KG1 (cell line): ENCODE measurements around the gene PTPN22.

Experiments
- DNase-seq: peaks from one replicate; lab custom pipeline; 2025; lab: John Stamatoyannopoulos, UW

The PTPN22 gene

GRCh38 chr1:113802367-113803007 is 69.0 kb downstream of the PTPN22 start:
- no peak for DNase-seq

- no peak for DNase-seq
Measured at GRCh38 chr1:113800487-113800886, 71.0 kb downstream of the PTPN22 start.

- DNase-seq, result no peak
Measured at GRCh38 chr1:113797472-113797871, 74.0 kb downstream of the PTPN22 start.

GRCh38 chr1:113793878-113794834 is 77.4 kb downstream of the PTPN22 start:
- DNase-seq, result no peak

- DNase-seq, result no peak
Measured at GRCh38 chr1:113792986-113793385, 78.5 kb downstream of the PTPN22 start.

GRCh38 chr1:113792471-113792870 is 79.0 kb downstream of the PTPN22 start:
- DNase-seq, result no peak

GRCh38 chr1:113788802-113789201 is 82.7 kb downstream of the PTPN22 start:
- no peak for DNase-seq

GRCh38 chr1:113787663-113788062 is 83.8 kb downstream of the PTPN22 start:
- DNase-seq, result no peak

GRCh38 chr1:113786069-113786468 is 85.4 kb downstream of the PTPN22 start:
- no peak for DNase-seq

- DNase-seq, result no peak
Measured at GRCh38 chr1:113784104-113784779, 87.3 kb downstream of the PTPN22 start.

GRCh38 chr1:113783254-113784103 is 88.0 kb downstream of the PTPN22 start:
- DNase-seq, result peak; percentile 85

GRCh38 chr1:113782406-113782805 is 89.1 kb downstream of the PTPN22 start:
- DNase-seq, result no peak

GRCh38 chr1:113780374-113781146 is 91.0 kb downstream of the PTPN22 start:
- DNase-seq, result no peak

- DNase-seq, result no peak
Measured at GRCh38 chr1:113779542-113779941, 92.0 kb downstream of the PTPN22 start.

GRCh38 chr1:113777561-113777960 is 94.0 kb downstream of the PTPN22 start:
- no peak for DNase-seq

GRCh38 chr1:113770031-113770430 is 101.5 kb downstream of the PTPN22 start:
- DNase-seq, result no peak

- DNase-seq, result no peak
Measured at GRCh38 chr1:113769601-113769970, 101.9 kb downstream of the PTPN22 start.

- DNase-seq, result no peak
Measured at GRCh38 chr1:113768916-113769600, 102.5 kb downstream of the PTPN22 start.

GRCh38 chr1:113765306-113766230 is 105.9 kb downstream of the PTPN22 start:
- DNase-seq, result no peak
